ENCODE data around the gene NEXN. TPM values are rescaled to one million over a fixed set of nuclear protein-coding genes. Genes with fewer than 3 reads are reported as not detected.
"Not testable (repeated sequence)": the region's sequence is repeated elsewhere in the genome, so short reads cannot be mapped to it uniquely, and the experiment has no call there.

The NEXN gene
- total RNA-seq, 1 experiment from 2014 or later, result 1.6 TPM

DNA sequence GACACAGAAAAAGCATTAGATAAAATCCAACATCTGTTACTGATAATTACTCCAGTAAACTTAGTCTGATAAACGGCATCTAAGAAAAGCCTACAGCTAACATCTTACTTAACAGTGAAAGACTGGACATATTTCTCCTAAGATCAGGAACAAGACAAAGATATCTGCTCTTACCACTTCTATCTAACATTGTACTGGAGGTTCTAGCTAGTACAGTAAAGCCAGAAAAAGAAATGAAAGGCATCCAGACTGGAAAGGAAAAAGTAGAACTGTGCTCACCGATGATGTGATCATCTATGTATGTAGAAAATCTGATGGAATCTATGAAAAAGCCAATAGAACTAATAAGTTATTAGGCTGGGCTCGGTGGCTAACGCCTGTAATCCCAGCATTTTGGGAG lies 21.7 kb downstream of the NEXN start:
- H3K4me3 Mint-ChIP-seq (ENCODE audit: unreplicated experiment), result no peak overlapping the region
- POLR2A ChIA-PET, result interaction anchor here (0.6 kb wide), 1 partner anchor 751 kb away, joined by 3 read pairs; no protein-coding TSS in a partner anchor
- H3K36me3 Mint-ChIP-seq (ENCODE audit: insufficient read depth, unreplicated experiment), result no peaks in the 10 kb centered on the region
- intact Hi-C loops (cut with micrococcal nuclease), result no loop called here
- no peaks in the 10 kb centered on the region for H3K27me3 Mint-ChIP-seq (ENCODE audit: insufficient read depth, unreplicated experiment)
- H3K4me1 Mint-ChIP-seq (ENCODE audit: insufficient read depth, unreplicated experiment), result peaks cover 8% of the 10 kb centered on the region
- no peak overlapping the region for H3K27ac Mint-ChIP-seq (ENCODE audit: low read depth, unreplicated experiment)
- TF ChIP-seq, protein P1, sequence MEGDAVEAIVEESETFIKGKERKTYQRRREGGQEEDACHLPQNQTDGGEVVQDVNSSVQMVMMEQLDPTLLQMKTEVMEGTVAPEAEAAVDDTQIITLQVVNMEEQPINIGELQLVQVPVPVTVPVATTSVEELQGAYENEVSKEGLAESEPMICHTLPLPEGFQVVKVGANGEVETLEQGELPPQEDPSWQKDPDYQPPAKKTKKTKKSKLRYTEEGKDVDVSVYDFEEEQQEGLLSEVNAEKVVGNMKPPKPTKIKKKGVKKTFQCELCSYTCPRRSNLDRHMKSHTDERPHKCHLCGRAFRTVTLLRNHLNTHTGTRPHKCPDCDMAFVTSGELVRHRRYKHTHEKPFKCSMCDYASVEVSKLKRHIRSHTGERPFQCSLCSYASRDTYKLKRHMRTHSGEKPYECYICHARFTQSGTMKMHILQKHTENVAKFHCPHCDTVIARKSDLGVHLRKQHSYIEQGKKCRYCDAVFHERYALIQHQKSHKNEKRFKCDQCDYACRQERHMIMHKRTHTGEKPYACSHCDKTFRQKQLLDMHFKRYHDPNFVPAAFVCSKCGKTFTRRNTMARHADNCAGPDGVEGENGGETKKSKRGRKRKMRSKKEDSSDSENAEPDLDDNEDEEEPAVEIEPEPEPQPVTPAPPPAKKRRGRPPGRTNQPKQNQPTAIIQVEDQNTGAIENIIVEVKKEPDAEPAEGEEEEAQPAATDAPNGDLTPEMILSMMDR (IDR thresholded peaks at IDR 0.05; ENCODE audit: unreplicated experiment), result no peak
- no peaks in the 10 kb centered on the region for H3K9me3 Mint-ChIP-seq (ENCODE audit: unreplicated experiment)
- CTCF ChIA-PET, result interaction anchor here (0.6 to 0.7 kb wide), 2 partner anchors 85 to 1754 kb away, joined by 3 to 4 read pairs; no protein-coding TSS in a partner anchor
- DNase-seq (ENCODE audit: unreplicated experiment), result no peak
- BruUV-seq (replicated peaks), result no TSS peak

DNA sequence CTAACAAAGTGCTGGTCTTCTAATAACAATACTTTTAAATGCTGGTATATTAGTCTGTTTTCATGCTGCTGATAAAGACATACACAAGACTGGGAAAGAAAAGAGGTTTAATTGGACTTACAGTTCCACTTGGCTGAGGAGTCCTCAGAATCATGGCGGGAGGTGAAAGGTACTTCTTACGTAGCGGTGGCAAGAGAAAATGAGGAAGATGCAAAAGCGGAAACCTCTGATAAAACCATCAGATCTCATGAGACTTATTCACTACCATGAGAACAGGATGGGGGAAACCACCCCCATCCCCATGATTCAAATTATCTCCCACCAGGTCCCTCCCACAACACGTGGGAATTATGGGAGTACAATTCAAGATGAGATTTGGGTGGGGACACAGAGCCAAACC lies 30.5 kb downstream of the NEXN start:
- H3K9me3 Mint-ChIP-seq (ENCODE audit: unreplicated experiment); H3K27me3 Mint-ChIP-seq (ENCODE audit: insufficient read depth, unreplicated experiment); POLR2A ChIA-PET; intact Hi-C loops (cut with micrococcal nuclease); H3K4me1 Mint-ChIP-seq (ENCODE audit: insufficient read depth, unreplicated experiment); H3K36me3 Mint-ChIP-seq (ENCODE audit: insufficient read depth, unreplicated experiment); DNase-seq (ENCODE audit: unreplicated experiment); BruUV-seq (replicated peaks); H3K4me3 Mint-ChIP-seq (ENCODE audit: unreplicated experiment); H3K27ac Mint-ChIP-seq (ENCODE audit: low read depth, unreplicated experiment): not testable (repeated sequence)
- CTCF ChIA-PET, result interaction anchor here (0.8 kb wide), 1 partner anchor 196 kb away, joined by 3 read pairs; no protein-coding TSS in a partner anchor

DNA sequence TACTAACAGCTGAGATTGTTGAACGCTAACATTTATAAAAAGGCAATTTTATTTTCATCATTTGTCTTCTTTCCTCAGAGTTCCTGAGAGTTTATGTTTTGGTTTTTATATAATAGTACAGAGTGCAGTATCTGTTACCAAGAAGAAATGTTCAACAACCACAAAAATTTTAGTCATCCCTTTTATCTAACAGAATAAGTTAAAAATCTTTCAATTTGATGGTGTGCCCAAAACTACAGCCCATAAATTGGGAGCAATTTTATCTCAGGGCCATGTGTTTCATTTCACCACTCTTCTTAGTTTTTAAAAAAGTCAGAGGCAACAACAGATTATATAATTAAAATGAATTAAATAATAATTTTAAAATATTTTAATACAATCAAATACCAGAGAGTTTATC lies 37.1 kb downstream of the NEXN start:
- no TSS peak for BruUV-seq (replicated peaks)
- Mint-ChIP-seq H3K9me3 (ENCODE audit: unreplicated experiment) (no peaks in the 10 kb centered on the region), H3K27ac (ENCODE audit: low read depth, unreplicated experiment) (no peak overlapping the region), H3K4me1 (ENCODE audit: insufficient read depth, unreplicated experiment) (no peaks in the 10 kb centered on the region), H3K36me3 (ENCODE audit: insufficient read depth, unreplicated experiment) (peaks cover 3% of the 10 kb centered on the region), H3K27me3 (ENCODE audit: insufficient read depth, unreplicated experiment) (no peaks in the 10 kb centered on the region), H3K4me3 (ENCODE audit: unreplicated experiment) (no peak overlapping the region)
- DNase-seq (ENCODE audit: unreplicated experiment), result no peak
- POLR2A ChIA-PET, result interaction anchor here (0.8 to 1.9 kb wide), 4 partner anchors 10 to 320 kb away, joined by 3 to 6 read pairs (median 4); no protein-coding TSS in a partner anchor
- intact Hi-C loops (cut with micrococcal nuclease), result no loop called here
- CTCF ChIA-PET, result no interaction called here
- TF ChIP-seq, protein P1 (IDR thresholded peaks at IDR 0.05; ENCODE audit: unreplicated experiment), result no peak

DNA sequence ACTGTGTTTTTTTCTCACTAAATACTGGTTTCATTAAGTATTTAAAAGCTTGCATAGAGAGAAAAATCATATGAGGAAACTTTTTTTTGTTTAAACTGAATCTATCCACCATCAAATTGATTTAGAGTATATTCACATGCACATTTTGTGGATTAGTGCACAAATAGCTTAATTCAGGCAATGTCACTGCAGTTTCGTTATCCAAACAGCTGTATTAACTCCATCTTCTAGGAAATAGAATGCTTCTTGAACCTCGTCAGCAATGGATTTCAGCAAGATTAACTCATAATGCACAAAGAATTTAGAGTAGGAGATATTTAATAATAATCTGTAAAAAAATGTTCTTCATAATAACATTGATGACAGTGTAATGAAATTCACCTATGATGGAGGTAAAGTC lies 37.5 kb downstream of the NEXN start:
- POLR2A ChIA-PET, result interaction anchor here (0.8 to 1.6 kb wide), 3 partner anchors 23 to 320 kb away, joined by 3 to 5 read pairs (median 3); no protein-coding TSS in a partner anchor
- Mint-ChIP-seq H3K27ac (ENCODE audit: low read depth, unreplicated experiment) (no peak overlapping the region), H3K4me1 (ENCODE audit: insufficient read depth, unreplicated experiment) (no peaks in the 10 kb centered on the region), H3K4me3 (ENCODE audit: unreplicated experiment) (no peak overlapping the region), H3K27me3 (ENCODE audit: insufficient read depth, unreplicated experiment) (no peaks in the 10 kb centered on the region), H3K36me3 (ENCODE audit: insufficient read depth, unreplicated experiment) (peaks cover 7% of the 10 kb centered on the region), H3K9me3 (ENCODE audit: unreplicated experiment) (no peaks in the 10 kb centered on the region)
- intact Hi-C loops (cut with micrococcal nuclease), result no loop called here
- no TSS peak for BruUV-seq (replicated peaks)
- no peak for DNase-seq (ENCODE audit: unreplicated experiment)
- TF ChIP-seq, protein P1 (IDR thresholded peaks at IDR 0.05; ENCODE audit: unreplicated experiment), result no peak
- CTCF ChIA-PET, result no interaction called here
